CD14-positive monocyte (primary cell): Measurements from ENCODE around the gene SNX19. TPM values are rescaled to one million over a fixed set of nuclear protein-coding genes. Genes with fewer than 3 reads are reported as not detected.

Source experiments
- DNase-seq, 3 donors: peaks; one replicate each; pipeline ENCODE4 v3.0.0-alpha.2; 2011 to 2022
- H2AFZ ChIP-seq: 2 replicates; pipeline ENCODE4 v1.6.0; 2012; ENCODE audit warnings: mild to moderate bottlenecking, low read depth, low read length, inconsistent platforms; ENCODE audit not compliant: insufficient read depth, poor library complexity, severe bottlenecking
- H3K27ac ChIP-seq, 2 donors: 1 replicate in 1 of 2; 2 replicates in 1 of 2; pipeline ENCODE4 v1.5.1; 2012 to 2013; ENCODE audit warnings: low read length in 2 of 2, control low read depth in 1 of 2, inconsistent platforms in 1 of 2, low read depth in 1 of 2, mild to moderate bottlenecking in 1 of 2
- H3K27me3 ChIP-seq, 2 donors: one replicate each; pipeline versions ENCODE4 v1.6.0 to v1.6.1; 2011 to 2013; ENCODE audit warnings: low read length in 2 of 2; ENCODE audit not compliant: control insufficient read depth in 2 of 2, insufficient read depth in 2 of 2
- H3K36me3 ChIP-seq, 2 donors: replicated peaks in 1 of 2; 1 replicate in 1 of 2; 2 replicates in 1 of 2; pipeline versions ENCODE4 v1.5.1 to v1.6.1; 2012 to 2013; ENCODE audit warnings: low read length in 2 of 2, control low read depth in 1 of 2, inconsistent platforms in 1 of 2, mild to moderate bottlenecking in 1 of 2; ENCODE audit not compliant: insufficient read depth in 2 of 2, control insufficient read depth in 1 of 2
- H3K4me1 ChIP-seq, 2 donors: 1 replicate in 1 of 2; 2 replicates in 1 of 2; pipeline versions ENCODE4 v1.5.1 to v1.6.1; 2012 to 2013; ENCODE audit warnings: low read length in 2 of 2, control low read depth in 1 of 2, inconsistent platforms in 1 of 2, mild to moderate bottlenecking in 1 of 2, moderate library complexity in 1 of 2; ENCODE audit not compliant: insufficient read depth in 2 of 2, control insufficient read depth in 1 of 2
- H3K4me2 ChIP-seq: replicated peaks from 2 replicates; pipeline ENCODE3; 2012; ENCODE audit warnings: low read length, moderate library complexity, mild to moderate bottlenecking; ENCODE audit not compliant: poor library complexity, severe bottlenecking; ENCODE audit errors: extremely low read depth
- H3K4me3 ChIP-seq, 3 experiments: fragments of 200-600 bp in 1 of 3; sonication (generic) in 1 of 3; replicated peaks in 1 of 3; 1 replicate in 2 of 3; 2 replicates in 1 of 3; pipeline ENCODE4 v1.5.1; 2011 to 2013; ENCODE audit warnings: low read length in 3 of 3, mild to moderate bottlenecking in 3 of 3, control low read depth in 2 of 3, low read depth in 2 of 3, inconsistent platforms in 1 of 3, moderate library complexity in 1 of 3
- H3K79me2 ChIP-seq: 2 replicates; pipeline ENCODE4 v1.6.0; 2012; ENCODE audit warnings: mild to moderate bottlenecking, control low read depth, inconsistent platforms, low read length, moderate library complexity; ENCODE audit not compliant: insufficient read depth
- H3K9ac ChIP-seq: 2 replicates; pipeline ENCODE4 v1.6.0; 2017; ENCODE audit warnings: low read length, mild to moderate bottlenecking; ENCODE audit not compliant: insufficient read depth, poor library complexity, severe bottlenecking
- H3K9me3 ChIP-seq, 2 donors: replicated peaks in 1 of 2; 1 replicate in 1 of 2; 2 replicates in 1 of 2; pipeline versions ENCODE4 v1.5.1 to v1.6.1; 2012 to 2013; ENCODE audit warnings: low read length in 2 of 2, control low read depth in 1 of 2; ENCODE audit not compliant: control insufficient read depth in 1 of 2, insufficient read depth in 1 of 2
- H4K20me1 ChIP-seq: 2 replicates; pipeline ENCODE4 v1.6.0; 2012; ENCODE audit warnings: mild to moderate bottlenecking, low read length, control low read depth, moderate library complexity; ENCODE audit not compliant: insufficient read depth
- H3K27ac Mint-ChIP-seq, 7 donors: one replicate each; pipeline ENCODE4 v1.8.0; 2020; ENCODE audit warnings: mild to moderate bottlenecking in 7 of 7, mixed read lengths in 7 of 7, moderate library complexity in 6 of 7, inconsistent platforms in 2 of 7
- H3K27me3 Mint-ChIP-seq, 3 donors: one replicate each; pipeline ENCODE4 v1.8.0; 2021 to 2022; ENCODE audit warnings: low read depth in 3 of 3, mild to moderate bottlenecking in 3 of 3, mixed read lengths in 3 of 3, moderate library complexity in 3 of 3, inconsistent platforms in 1 of 3
- H3K36me3 Mint-ChIP-seq, 2 donors: one replicate each; pipeline ENCODE4 v1.8.0; 2020; ENCODE audit warnings: mixed read lengths in 2 of 2, inconsistent platforms in 1 of 2, mild to moderate bottlenecking in 1 of 2
- H3K4me1 Mint-ChIP-seq: one replicate; pipeline ENCODE4 v1.8.0; 2020; ENCODE audit warnings: mild to moderate bottlenecking, mixed read lengths
- H3K4me3 Mint-ChIP-seq, 2 donors: one replicate each; pipeline ENCODE4 v1.8.0; 2020; ENCODE audit warnings: mild to moderate bottlenecking in 2 of 2, mixed read lengths in 2 of 2, moderate library complexity in 1 of 2
- H3K9me3 Mint-ChIP-seq, 7 donors: one replicate each; pipeline ENCODE4 v1.8.0; 2020 to 2022; ENCODE audit warnings: mixed read lengths in 7 of 7, mild to moderate bottlenecking in 6 of 7, moderate library complexity in 6 of 7, inconsistent platforms in 2 of 7
- CTCF ChIP-seq: fragments of 200-600 bp; IDR thresholded peaks from one replicate; pipeline ENCODE4 v1.8.0; 2022; ENCODE audit warnings: antibody characterized with exemption, mild to moderate bottlenecking
- WGBS: methylation state at CpG from one replicate; pipeline ENCODE4 v1.1.5; 2013; ENCODE audit warnings: missing lambda C conversion rate; ENCODE audit not compliant: insufficient coverage; 5-methylcytosine and 5-hydroxymethylcytosine counted together
- intact Hi-C, 2 donors: fragments of 100-400 bp; cut with micrococcal nuclease; formaldehyde crosslinking; loops; one replicate each; pipeline versions ENCODE4 v1.15.0 to v1.15.1; 2023
- polyA plus RNA-seq, 3 donors: library from polyadenylated mRNA; depleted of rRNA in 1 of 3; unstranded in 2 of 3; stranded (reverse) in 1 of 3; fragments of 300-500 nt in 2 of 3; fragments of >200 nt in 1 of 3; fragmentation: Illumina TruSeq in 2 of 3; gene quantifications; 1 replicate in 2 of 3; 2 replicates in 1 of 3; pipeline ENCODE4 v1.2.3, GENCODE V29; 2012 to 2021

Gene SNX19
- polyA plus RNA-seq, 3 donors = 13.6 to 23.3 (median 17.6) TPM

- no peaks in the 10 kb centered on the region for H3K4me1 ChIP-seq
- peaks cover 18% of the 10 kb centered on the region for H4K20me1 ChIP-seq
- H3K36me3 ChIP-seq = peaks cover 95 to 99% of the 10 kb centered on the region in 2 donors
- H3K27me3 Mint-ChIP-seq = no peaks in the 10 kb centered on the region
- no peak for TF ChIP-seq CTCF
- H3K79me2 ChIP-seq = no peaks in the 10 kb centered on the region
- H3K9me3 Mint-ChIP-seq = no peaks in the 10 kb centered on the region
- DNase-seq = no peak
- H3K4me1 Mint-ChIP-seq = no peaks in the 10 kb centered on the region
- H3K36me3 Mint-ChIP-seq = peaks cover 93 to 96% of the 10 kb centered on the region in 2 donors
- H3K9me3 ChIP-seq = no peaks in the 10 kb centered on the region
- H3K9ac ChIP-seq = no peak overlapping the region
- H3K4me3 Mint-ChIP-seq = no peak overlapping the region
- no peaks in the 10 kb centered on the region for H3K27me3 ChIP-seq
- intact Hi-C loops = no loop called here
- H3K27ac Mint-ChIP-seq = no peak overlapping the region
- H3K4me2 ChIP-seq = no peak overlapping the region
- H3K27ac ChIP-seq = no peak overlapping the region
- WGBS = 100% methylated on average over 3 of the region's 4 CpGs
- no peak overlapping the region for H2AFZ ChIP-seq
- no peak overlapping the region for H3K4me3 ChIP-seq
Observed at GRCh38 chr11:130899106-130899505, 17.2 kb downstream of the SNX19 start.

DNA sequence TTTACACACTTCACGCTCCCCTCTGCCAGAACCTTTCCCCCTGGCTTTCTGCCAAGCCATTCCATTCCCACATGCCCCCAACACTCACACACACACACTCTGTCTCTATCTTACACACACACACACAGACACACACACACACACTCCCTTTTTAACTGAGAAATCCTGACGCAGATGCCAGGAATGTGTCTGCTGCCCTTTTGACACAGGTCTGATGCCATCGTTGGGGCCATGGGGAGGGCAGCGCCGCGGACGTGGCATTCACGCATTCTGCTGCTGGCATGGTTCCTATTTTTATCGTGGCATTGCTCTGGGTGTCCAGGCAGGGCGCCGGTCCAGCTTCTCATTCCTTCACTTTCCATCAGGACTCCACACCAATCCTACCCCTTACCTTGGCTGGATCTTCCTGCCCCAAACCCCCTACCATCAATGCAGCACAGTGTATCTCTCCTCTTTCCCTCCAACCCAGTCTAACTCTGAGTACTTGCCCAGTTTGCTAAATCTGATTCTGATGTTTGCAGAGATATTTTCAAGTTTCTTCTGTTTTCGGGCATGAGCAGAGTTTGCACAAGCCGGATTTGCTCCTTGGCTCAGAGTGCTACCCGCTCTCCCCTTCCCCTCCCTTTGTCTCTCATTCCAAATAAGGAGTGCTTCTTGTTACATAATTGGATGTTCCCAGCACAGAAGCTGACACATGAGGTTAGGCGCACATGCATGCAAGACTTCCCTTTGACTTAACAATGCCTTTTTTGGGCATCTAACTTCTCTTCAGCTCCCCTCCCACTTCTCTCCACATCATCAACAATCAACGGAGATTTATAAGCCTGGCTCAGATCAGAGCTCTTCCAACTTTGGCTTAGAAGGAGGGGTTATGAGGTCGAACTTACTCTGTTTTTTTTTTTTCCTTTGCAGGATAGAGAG, 18.8 kb downstream of the SNX19 start:
- no peak for DNase-seq
- no peak overlapping the region for H3K4me3 ChIP-seq
- TF ChIP-seq CTCF = no peak
- peak overlapping the region in 3 of 7 donors; percentile 12 to 57 (median 25) for H3K27ac Mint-ChIP-seq
- H2AFZ ChIP-seq = no peak overlapping the region
- no peaks in the 10 kb centered on the region for H3K4me1 ChIP-seq
- H3K9me3 Mint-ChIP-seq = no peaks in the 10 kb centered on the region
- no peaks in the 10 kb centered on the region for H3K4me1 Mint-ChIP-seq
- no peaks in the 10 kb centered on the region for H3K79me2 ChIP-seq
- H3K9me3 ChIP-seq = no peaks in the 10 kb centered on the region
- no peaks in the 10 kb centered on the region for H3K27me3 ChIP-seq
- H3K4me2 ChIP-seq = no peak overlapping the region
- peaks cover 95 to 100% of the 10 kb centered on the region in 2 donors for H3K36me3 ChIP-seq
- peaks cover 81 to 94% of the 10 kb centered on the region in 2 donors for H3K36me3 Mint-ChIP-seq
- H4K20me1 ChIP-seq = peaks cover 25% of the 10 kb centered on the region
- intact Hi-C loops = no loop called here
- no peaks in the 10 kb centered on the region for H3K27me3 Mint-ChIP-seq
- no peak overlapping the region for H3K27ac ChIP-seq
- WGBS = 75% methylated on average over 6 of the region's 17 CpGs
- peak overlapping the region in 1 of 2 donors; percentile 32 for H3K4me3 Mint-ChIP-seq
- H3K9ac ChIP-seq = no peak overlapping the region
